ENCODE measurements around the gene FSTL5.

GRCh38 chr4:161359491-161359890 lies 804.3 kb downstream of the FSTL5 start:
- TF ChIP-seq CTCF (conservative IDR thresholded peaks at IDR 0.05 in 1 of 2, IDR thresholded peaks at IDR 0.05 in 1 of 2; ENCODE audit: extremely low read depth in 1 of 2, insufficient read depth in 1 of 2, low read depth in 1 of 2, low read length in 2 of 2) (no peak), EZH2 (IDR thresholded peaks at IDR 0.05; ENCODE audit: borderline replicate concordance, low read length) (no peak)

Measured in mammary epithelial cell (primary cell).